ENCODE data around the gene PRKCZ.

- TF ChIP-seq CTCF (IDR thresholded peaks at IDR 0.05) (no peak), POLR2A (IDR thresholded peaks at IDR 0.05) (no peak)
Observed at GRCh38 chr1:2214541-2215241, 164.5 kb downstream of the PRKCZ start.

Measured in heart left ventricle (tissue), 13 donors.